SK-N-SH treated with all-trans-retinoic acid at 6 μM for 48 hours (cell line): ENCODE measurements around the gene OR5B12.
A peak's percentile ranks its signal among the peaks of the same experiment; 100 is the strongest.

Experiments used
- ATAC-seq: fragments of 200-7000 bp; cut with Tn5 transposase; 3 replicates; pipeline ENCODE4 v1.9.1; 2020; ENCODE audit warnings: mild to moderate bottlenecking, moderate library complexity
- ARNTL ChIP-seq: fragments of 450-650 bp; formaldehyde crosslinking; IDR thresholded peaks from 2 replicates; pipeline ENCODE4 v1.5.0; 2020; ENCODE audit warnings: low read depth, mild to moderate bottlenecking, moderate library complexity, borderline replicate concordance
- BACH2 ChIP-seq: fragments of 250-450 bp; sonication (Bioruptor Pico); IDR thresholded peaks from 2 replicates; pipeline ENCODE4 v1.9.0; 2021; ENCODE audit warnings: mild to moderate bottlenecking, borderline replicate concordance
- CSDC2 ChIP-seq: fragments of 250-450 bp; sonication (Bioruptor Pico); IDR thresholded peaks from 2 replicates; pipeline ENCODE4 v1.5.0; 2020; ENCODE audit warnings: mild to moderate bottlenecking, moderate library complexity
- ESRRG ChIP-seq: fragments of 250-450 bp; sonication (Bioruptor Pico); IDR thresholded peaks from 2 replicates; pipeline ENCODE4 v1.6.1; 2021; ENCODE audit warnings: mild to moderate bottlenecking
- GLIS3 ChIP-seq: fragments of 250-450 bp; sonication (Bioruptor Pico); IDR thresholded peaks from 2 replicates; pipeline ENCODE4 v1.5.0; 2020; ENCODE audit warnings: mild to moderate bottlenecking, moderate library complexity
- OSR1 ChIP-seq: fragments of 250-450 bp; sonication (Bioruptor Pico); IDR thresholded peaks from 2 replicates; pipeline ENCODE4 v1.8.0; 2022; ENCODE audit warnings: moderate library complexity, mild to moderate bottlenecking, inconsistent platforms
- PPARA ChIP-seq: fragments of 250-450 bp; sonication (Bioruptor Pico); IDR thresholded peaks from 2 replicates; pipeline ENCODE4 v1.5.0; 2020; ENCODE audit warnings: mild to moderate bottlenecking, borderline replicate concordance
- RARB ChIP-seq: fragments of 250-450 bp; sonication (Bioruptor Pico); IDR thresholded peaks from 2 replicates; pipeline ENCODE4 v1.8.0; 2021; ENCODE audit warnings: mild to moderate bottlenecking, moderate library complexity
- TCF4 ChIP-seq: fragments of 250-450 bp; sonication (Bioruptor Pico); IDR thresholded peaks from 2 replicates; pipeline ENCODE4 v1.8.0; 2021; ENCODE audit warnings: mild to moderate bottlenecking, moderate library complexity, borderline replicate concordance
- TOX ChIP-seq: fragments of 250-450 bp; sonication (Bioruptor Pico); IDR thresholded peaks from 2 replicates; pipeline ENCODE4 v1.8.0; 2021; ENCODE audit warnings: mild to moderate bottlenecking, moderate library complexity, borderline replicate concordance
- ZC3H10 ChIP-seq: fragments of 250-450 bp; sonication (Bioruptor Pico); IDR thresholded peaks from 2 replicates; pipeline ENCODE4 v1.5.1; 2021; ENCODE audit warnings: mild to moderate bottlenecking, moderate library complexity
- ZFP3 ChIP-seq: fragments of 250-450 bp; sonication (Bioruptor Pico); IDR thresholded peaks from 2 replicates; pipeline ENCODE4 v1.5.0; 2020; ENCODE audit warnings: mild to moderate bottlenecking, moderate library complexity
- ZNF70 ChIP-seq: fragments of 450-650 bp; formaldehyde crosslinking; IDR thresholded peaks from 2 replicates; pipeline ENCODE4 v1.5.0; 2020; ENCODE audit warnings: mild to moderate bottlenecking, moderate library complexity
- TF ChIP-seq, protein P1 (sequence below): fragments of 250-450 bp; sonication (Bioruptor Pico); IDR thresholded peaks from 2 replicates; pipeline ENCODE4 v1.5.1; 2021; ENCODE audit warnings: mild to moderate bottlenecking, moderate library complexity
- TF ChIP-seq, protein P2 (sequence below): fragments of 250-450 bp; sonication (Bioruptor Pico); IDR thresholded peaks from 2 replicates; pipeline ENCODE4 v1.5.0; 2020; ENCODE audit warnings: mild to moderate bottlenecking, moderate library complexity
- TF ChIP-seq, protein P3 (sequence below): fragments of 250-450 bp; sonication (Bioruptor Pico); IDR thresholded peaks from 2 replicates; pipeline ENCODE4 v1.8.0; 2021; ENCODE audit warnings: low read depth, mild to moderate bottlenecking, moderate library complexity, borderline replicate concordance
- TF ChIP-seq, protein P4 (sequence below): fragments of 250-450 bp; sonication (Bioruptor Pico); IDR thresholded peaks from 2 replicates; pipeline ENCODE4 v1.5.1; 2020; ENCODE audit warnings: low read depth, mild to moderate bottlenecking, moderate library complexity

Gene OR5B12

DNA sequence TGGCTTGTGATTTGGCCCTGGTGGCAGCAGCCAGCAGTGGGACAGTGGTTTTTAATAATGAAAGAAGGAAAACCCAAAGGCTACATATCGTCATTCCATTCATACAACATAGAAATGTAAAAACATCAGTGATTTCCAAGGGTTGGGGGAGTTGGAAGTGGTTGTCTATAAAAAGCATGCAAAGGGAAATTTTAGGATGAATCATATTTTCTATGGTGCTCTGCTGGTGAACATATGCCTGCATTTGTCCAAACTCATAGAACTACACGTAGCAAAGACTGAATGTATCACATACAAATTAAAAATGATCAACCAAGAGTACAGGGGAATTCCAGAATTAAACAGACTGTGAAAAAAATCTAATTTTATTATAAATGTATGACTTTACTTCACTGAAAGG, 46.5 kb downstream of the OR5B12 start:
- TF ChIP-seq OSR1 (no peak), ESRRG (CRISPR knock-in tag) (no peak), RARB (CRISPR knock-in tag) (no peak), CSDC2 (no peak), ARNTL (CRISPR knock-in tag) (no peak), ZNF70 (CRISPR knock-in tag) (no peak), BACH2 (CRISPR knock-in tag) (no peak), TOX (CRISPR knock-in tag) (no peak), ZC3H10 (no peak), GLIS3 (CRISPR knock-in tag) (no peak)
- TF ChIP-seq, protein P1, sequence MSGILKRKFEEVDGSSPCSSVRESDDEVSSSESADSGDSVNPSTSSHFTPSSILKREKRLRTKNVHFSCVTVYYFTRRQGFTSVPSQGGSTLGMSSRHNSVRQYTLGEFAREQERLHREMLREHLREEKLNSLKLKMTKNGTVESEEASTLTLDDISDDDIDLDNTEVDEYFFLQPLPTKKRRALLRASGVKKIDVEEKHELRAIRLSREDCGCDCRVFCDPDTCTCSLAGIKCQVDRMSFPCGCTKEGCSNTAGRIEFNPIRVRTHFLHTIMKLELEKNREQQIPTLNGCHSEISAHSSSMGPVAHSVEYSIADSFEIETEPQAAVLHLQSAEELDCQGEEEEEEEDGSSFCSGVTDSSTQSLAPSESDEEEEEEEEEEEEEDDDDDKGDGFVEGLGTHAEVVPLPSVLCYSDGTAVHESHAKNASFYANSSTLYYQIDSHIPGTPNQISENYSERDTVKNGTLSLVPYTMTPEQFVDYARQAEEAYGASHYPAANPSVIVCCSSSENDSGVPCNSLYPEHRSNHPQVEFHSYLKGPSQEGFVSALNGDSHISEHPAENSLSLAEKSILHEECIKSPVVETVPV = no peak
- TF ChIP-seq, protein P2, sequence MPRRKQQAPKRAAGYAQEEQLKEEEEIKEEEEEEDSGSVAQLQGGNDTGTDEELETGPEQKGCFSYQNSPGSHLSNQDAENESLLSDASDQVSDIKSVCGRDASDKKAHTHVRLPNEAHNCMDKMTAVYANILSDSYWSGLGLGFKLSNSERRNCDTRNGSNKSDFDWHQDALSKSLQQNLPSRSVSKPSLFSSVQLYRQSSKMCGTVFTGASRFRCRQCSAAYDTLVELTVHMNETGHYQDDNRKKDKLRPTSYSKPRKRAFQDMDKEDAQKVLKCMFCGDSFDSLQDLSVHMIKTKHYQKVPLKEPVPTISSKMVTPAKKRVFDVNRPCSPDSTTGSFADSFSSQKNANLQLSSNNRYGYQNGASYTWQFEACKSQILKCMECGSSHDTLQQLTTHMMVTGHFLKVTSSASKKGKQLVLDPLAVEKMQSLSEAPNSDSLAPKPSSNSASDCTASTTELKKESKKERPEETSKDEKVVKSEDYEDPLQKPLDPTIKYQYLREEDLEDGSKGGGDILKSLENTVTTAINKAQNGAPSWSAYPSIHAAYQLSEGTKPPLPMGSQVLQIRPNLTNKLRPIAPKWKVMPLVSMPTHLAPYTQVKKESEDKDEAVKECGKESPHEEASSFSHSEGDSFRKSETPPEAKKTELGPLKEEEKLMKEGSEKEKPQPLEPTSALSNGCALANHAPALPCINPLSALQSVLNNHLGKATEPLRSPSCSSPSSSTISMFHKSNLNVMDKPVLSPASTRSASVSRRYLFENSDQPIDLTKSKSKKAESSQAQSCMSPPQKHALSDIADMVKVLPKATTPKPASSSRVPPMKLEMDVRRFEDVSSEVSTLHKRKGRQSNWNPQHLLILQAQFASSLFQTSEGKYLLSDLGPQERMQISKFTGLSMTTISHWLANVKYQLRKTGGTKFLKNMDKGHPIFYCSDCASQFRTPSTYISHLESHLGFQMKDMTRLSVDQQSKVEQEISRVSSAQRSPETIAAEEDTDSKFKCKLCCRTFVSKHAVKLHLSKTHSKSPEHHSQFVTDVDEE = no peak
- TF ChIP-seq, protein P3, sequence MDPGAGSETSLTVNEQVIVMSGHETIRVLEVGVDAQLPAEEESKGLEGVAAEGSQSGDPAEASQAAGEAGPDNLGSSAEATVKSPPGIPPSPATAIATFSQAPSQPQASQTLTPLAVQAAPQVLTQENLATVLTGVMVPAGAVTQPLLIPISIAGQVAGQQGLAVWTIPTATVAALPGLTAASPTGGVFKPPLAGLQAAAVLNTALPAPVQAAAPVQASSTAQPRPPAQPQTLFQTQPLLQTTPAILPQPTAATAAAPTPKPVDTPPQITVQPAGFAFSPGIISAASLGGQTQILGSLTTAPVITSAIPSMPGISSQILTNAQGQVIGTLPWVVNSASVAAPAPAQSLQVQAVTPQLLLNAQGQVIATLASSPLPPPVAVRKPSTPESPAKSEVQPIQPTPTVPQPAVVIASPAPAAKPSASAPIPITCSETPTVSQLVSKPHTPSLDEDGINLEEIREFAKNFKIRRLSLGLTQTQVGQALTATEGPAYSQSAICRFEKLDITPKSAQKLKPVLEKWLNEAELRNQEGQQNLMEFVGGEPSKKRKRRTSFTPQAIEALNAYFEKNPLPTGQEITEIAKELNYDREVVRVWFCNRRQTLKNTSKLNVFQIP (CRISPR knock-in tag) = no peak
- TF ChIP-seq, protein P4, sequence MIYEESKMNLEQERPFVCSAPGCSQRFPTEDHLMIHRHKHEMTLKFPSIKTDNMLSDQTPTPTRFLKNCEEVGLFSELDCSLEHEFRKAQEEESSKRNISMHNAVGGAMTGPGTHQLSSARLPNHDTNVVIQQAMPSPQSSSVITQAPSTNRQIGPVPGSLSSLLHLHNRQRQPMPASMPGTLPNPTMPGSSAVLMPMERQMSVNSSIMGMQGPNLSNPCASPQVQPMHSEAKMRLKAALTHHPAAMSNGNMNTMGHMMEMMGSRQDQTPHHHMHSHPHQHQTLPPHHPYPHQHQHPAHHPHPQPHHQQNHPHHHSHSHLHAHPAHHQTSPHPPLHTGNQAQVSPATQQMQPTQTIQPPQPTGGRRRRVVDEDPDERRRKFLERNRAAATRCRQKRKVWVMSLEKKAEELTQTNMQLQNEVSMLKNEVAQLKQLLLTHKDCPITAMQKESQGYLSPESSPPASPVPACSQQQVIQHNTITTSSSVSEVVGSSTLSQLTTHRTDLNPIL (CRISPR knock-in tag) = no peak
- TF ChIP-seq, all 23 proteins: peak for 0
- ATAC-seq = no peak

GRCh38 chr11:58394195-58394594, 47.8 kb downstream of the OR5B12 start:
- ATAC-seq = peak; percentile 76
- TF ChIP-seq ZC3H10 = no peak
- no peak for TF ChIP-seq TOX (CRISPR knock-in tag)
- no peak for TF ChIP-seq BACH2 (CRISPR knock-in tag)
- TF ChIP-seq ARNTL (CRISPR knock-in tag) = no peak
- TF ChIP-seq PPARA (CRISPR knock-in tag) = no peak
- no peak for TF ChIP-seq ZNF70 (CRISPR knock-in tag)
- TF ChIP-seq ESRRG (CRISPR knock-in tag) = no peak
- TF ChIP-seq TCF4 (CRISPR knock-in tag) = no peak

DNA sequence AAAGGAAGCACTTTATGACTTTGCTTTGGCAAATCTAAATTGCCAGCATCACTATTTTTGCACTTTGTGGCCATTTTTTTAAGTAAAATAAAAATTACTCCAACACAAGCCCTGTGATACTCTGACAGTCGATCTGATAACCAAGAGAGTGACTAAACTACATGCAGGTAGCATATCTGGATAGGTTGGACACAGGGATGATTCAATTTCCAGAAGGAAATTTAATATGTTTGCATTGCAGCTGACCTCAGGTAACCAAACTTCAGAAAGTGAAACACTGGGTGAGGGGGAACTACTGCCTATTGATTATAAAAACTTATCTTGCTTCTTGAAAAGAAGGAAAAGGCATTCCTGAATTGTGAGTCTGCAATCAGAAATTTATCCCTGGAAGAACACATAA, 49.3 kb downstream of the OR5B12 start:
- TF ChIP-seq, protein P4 (CRISPR knock-in tag) = no peak
- TF ChIP-seq ZFP3 (CRISPR knock-in tag) (no peak), ZC3H10 (no peak), BACH2 (CRISPR knock-in tag) (no peak), OSR1 (no peak)
- TF ChIP-seq, protein P2 = no peak
- TF ChIP-seq, all 23 proteins: peak for 0
- ATAC-seq = no peak
